Gastroesophageal sphincter (tissue), 3 donors: Measurements from ENCODE around the gene ARPC5.

Experiments
- POLR2A ChIP-seq, 2 donors: fragments of 450-650 bp; IDR thresholded peaks; one replicate each; pipeline ENCODE4 v1.6.1; 2017; ENCODE audit warnings: antibody characterized with exemption in 2 of 2, mild to moderate bottlenecking in 2 of 2, moderate library complexity in 1 of 2
- POLR2AphosphoS5 ChIP-seq: sonication (generic); formaldehyde crosslinking; IDR thresholded peaks from one replicate; pipeline ENCODE4 v1.6.1; 2017; ENCODE audit warnings: antibody characterized with exemption
- TF ChIP-seq, protein P1 (sequence below), 4 experiments: fragments of 200-600 bp in 2 of 4; fragments of 450-650 bp in 2 of 4; sonication (generic) in 1 of 4; IDR thresholded peaks; one replicate each; pipeline ENCODE4 v1.5.1; 2017 to 2019; ENCODE audit warnings: antibody characterized with exemption in 4 of 4, mild to moderate bottlenecking in 2 of 4, moderate library complexity in 2 of 4

DNA sequence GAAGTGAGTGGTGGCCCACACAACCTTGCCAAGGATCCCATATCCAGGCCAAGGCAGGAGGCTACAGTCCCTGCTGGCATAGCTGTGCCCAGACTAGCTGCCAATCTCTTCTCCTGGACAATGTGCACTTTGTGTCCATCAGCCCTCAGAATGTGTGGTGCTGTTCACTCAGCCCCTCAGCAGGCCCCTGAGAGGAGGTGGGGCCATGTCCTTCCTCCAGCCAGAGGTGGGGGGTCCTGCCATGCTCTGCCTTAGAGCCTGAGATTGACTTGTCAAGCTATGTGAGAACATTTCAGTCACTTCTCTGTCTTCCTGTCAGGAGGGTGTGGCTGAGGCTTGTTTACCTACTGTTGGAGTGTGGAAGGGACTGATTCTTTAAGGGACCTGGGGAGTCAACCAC, 46.8 kb downstream of the ARPC5 start:
- TF ChIP-seq, protein P1, sequence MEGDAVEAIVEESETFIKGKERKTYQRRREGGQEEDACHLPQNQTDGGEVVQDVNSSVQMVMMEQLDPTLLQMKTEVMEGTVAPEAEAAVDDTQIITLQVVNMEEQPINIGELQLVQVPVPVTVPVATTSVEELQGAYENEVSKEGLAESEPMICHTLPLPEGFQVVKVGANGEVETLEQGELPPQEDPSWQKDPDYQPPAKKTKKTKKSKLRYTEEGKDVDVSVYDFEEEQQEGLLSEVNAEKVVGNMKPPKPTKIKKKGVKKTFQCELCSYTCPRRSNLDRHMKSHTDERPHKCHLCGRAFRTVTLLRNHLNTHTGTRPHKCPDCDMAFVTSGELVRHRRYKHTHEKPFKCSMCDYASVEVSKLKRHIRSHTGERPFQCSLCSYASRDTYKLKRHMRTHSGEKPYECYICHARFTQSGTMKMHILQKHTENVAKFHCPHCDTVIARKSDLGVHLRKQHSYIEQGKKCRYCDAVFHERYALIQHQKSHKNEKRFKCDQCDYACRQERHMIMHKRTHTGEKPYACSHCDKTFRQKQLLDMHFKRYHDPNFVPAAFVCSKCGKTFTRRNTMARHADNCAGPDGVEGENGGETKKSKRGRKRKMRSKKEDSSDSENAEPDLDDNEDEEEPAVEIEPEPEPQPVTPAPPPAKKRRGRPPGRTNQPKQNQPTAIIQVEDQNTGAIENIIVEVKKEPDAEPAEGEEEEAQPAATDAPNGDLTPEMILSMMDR (IDR thresholded peaks at IDR 0.05), result no peak
- TF ChIP-seq POLR2A (IDR thresholded peaks at IDR 0.05) (no peak), POLR2AphosphoS5 (no peak)
